ENCODE measurements around the gene SNRPA. TPM values are rescaled to one million over a fixed set of nuclear protein-coding genes. Genes with fewer than 3 reads are reported as not detected.

SNRPA gene
- total RNA-seq, 1 experiment from 2014 or later, result 134 TPM

- Histone ChIP-seq H3K4me1 (peaks cover 9% of the 10 kb centered on the region), H3K27me3 (replicated peaks; ENCODE audit: control insufficient read depth, insufficient read depth, low read length) (no peaks in the 10 kb centered on the region), H3K9me3 (no peaks in the 10 kb centered on the region), H3K4me3 (ENCODE audit: low read depth, low read length) (no peak overlapping the region), H3K36me3 (ENCODE audit: control insufficient read depth, insufficient read depth, low read length) (peaks cover 33% of the 10 kb centered on the region)
- Mint-ChIP-seq H3K4me3 (ENCODE audit: unreplicated experiment) (no peak overlapping the region), H3K36me3 (ENCODE audit: insufficient read depth, unreplicated experiment) (peaks cover 97% of the 10 kb centered on the region), H3K27ac (ENCODE audit: unreplicated experiment) (no peak overlapping the region), H3K9me3 (ENCODE audit: unreplicated experiment) (no peaks in the 10 kb centered on the region), H3K4me1 (ENCODE audit: low read depth, unreplicated experiment) (peaks cover 34% of the 10 kb centered on the region), H3K27me3 (ENCODE audit: insufficient read depth, unreplicated experiment) (no peaks in the 10 kb centered on the region)
- no peak for DNase-seq
- POLR2A ChIA-PET, result no interaction called here
- BruUV-seq (replicated peaks), result no TSS peak
- intact Hi-C loops (cut with micrococcal nuclease; ENCODE audit: unreplicated experiment), result loop anchor here (5.0 kb wide), 1 partner anchor 102 kb away; no protein-coding TSS in a partner anchor
- no peak for TF ChIP-seq CTCF (IDR thresholded peaks at IDR 0.05; ENCODE audit: insufficient read depth in 1 of 2, low read depth in 1 of 2, low read length in 1 of 2, severe bottlenecking in 1 of 2, unreplicated experiment in 1 of 2)
- CTCF ChIA-PET, result interaction anchor here (1.2 kb wide), 1 partner anchor 27 kb away, joined by 4 read pairs; no protein-coding TSS in a partner anchor
Measured at GRCh38 chr19:40804783-40805242, 53.8 kb downstream of the SNRPA start.

- Mint-ChIP-seq H3K27me3 (ENCODE audit: insufficient read depth, unreplicated experiment) (no peaks in the 10 kb centered on the region), H3K9me3 (ENCODE audit: unreplicated experiment) (no peaks in the 10 kb centered on the region), H3K4me1 (ENCODE audit: low read depth, unreplicated experiment) (peaks cover 36% of the 10 kb centered on the region), H3K27ac (ENCODE audit: unreplicated experiment) (no peak overlapping the region), H3K36me3 (ENCODE audit: insufficient read depth, unreplicated experiment) (peaks cover 97% of the 10 kb centered on the region), H3K4me3 (ENCODE audit: unreplicated experiment) (no peak overlapping the region)
- DNase-seq, result no peak
- BruUV-seq (replicated peaks), result no TSS peak
- TF ChIP-seq CTCF (IDR thresholded peaks at IDR 0.05; ENCODE audit: insufficient read depth in 1 of 2, low read depth in 1 of 2, low read length in 1 of 2, severe bottlenecking in 1 of 2, unreplicated experiment in 1 of 2), result no peak
- peaks cover 13% of the 10 kb centered on the region for H3K4me1 ChIP-seq
- no peak overlapping the region for H3K4me3 ChIP-seq (ENCODE audit: low read depth, low read length)
- POLR2A ChIA-PET, result no interaction called here
- CTCF ChIA-PET, result interaction anchor here (1.2 kb wide), 1 partner anchor 28 kb away, joined by 4 read pairs; no protein-coding TSS in a partner anchor
- intact Hi-C loops (cut with micrococcal nuclease; ENCODE audit: unreplicated experiment), result loop anchor here (5.0 kb wide), 1 partner anchor 102 kb away; no protein-coding TSS in a partner anchor
- peaks cover 33% of the 10 kb centered on the region for H3K36me3 ChIP-seq (ENCODE audit: control insufficient read depth, insufficient read depth, low read length)
- H3K9me3 ChIP-seq, result no peaks in the 10 kb centered on the region
- no peaks in the 10 kb centered on the region for H3K27me3 ChIP-seq (replicated peaks; ENCODE audit: control insufficient read depth, insufficient read depth, low read length)
Measured at GRCh38 chr19:40805258-40805868, 54.4 kb downstream of the SNRPA start.

- POLR2A ChIA-PET, result no interaction called here
- BruUV-seq (replicated peaks), result no TSS peak
- Mint-ChIP-seq H3K4me1 (ENCODE audit: low read depth, unreplicated experiment) (peaks cover 44% of the 10 kb centered on the region), H3K4me3 (ENCODE audit: unreplicated experiment) (no peak overlapping the region), H3K27ac (ENCODE audit: unreplicated experiment) (peak overlapping the region; percentile 87), H3K27me3 (ENCODE audit: insufficient read depth, unreplicated experiment) (no peaks in the 10 kb centered on the region), H3K9me3 (ENCODE audit: unreplicated experiment) (no peaks in the 10 kb centered on the region), H3K36me3 (ENCODE audit: insufficient read depth, unreplicated experiment) (peaks cover 99% of the 10 kb centered on the region)
- DNase-seq, result peak in 1 of 2 experiments; percentile 76
- Histone ChIP-seq H3K36me3 (ENCODE audit: control insufficient read depth, insufficient read depth, low read length) (peaks cover 25% of the 10 kb centered on the region), H3K27me3 (replicated peaks; ENCODE audit: control insufficient read depth, insufficient read depth, low read length) (no peaks in the 10 kb centered on the region), H3K4me3 (ENCODE audit: low read depth, low read length) (no peak overlapping the region), H3K9me3 (no peaks in the 10 kb centered on the region), H3K4me1 (peaks cover 11% of the 10 kb centered on the region)
- peak; percentile 58 to 66 for TF ChIP-seq CTCF (IDR thresholded peaks at IDR 0.05; ENCODE audit: insufficient read depth in 1 of 2, low read depth in 1 of 2, low read length in 1 of 2, severe bottlenecking in 1 of 2, unreplicated experiment in 1 of 2)
- intact Hi-C loops (cut with micrococcal nuclease; ENCODE audit: unreplicated experiment), result loop anchor here (2.0 to 5.0 kb wide), 2 partner anchors 30 to 101 kb away; no protein-coding TSS in a partner anchor
- CTCF ChIA-PET, result interaction anchor here (0.6 to 2.1 kb wide), 7 partner anchors 8 to 142 kb away, joined by 3 to 8 read pairs (median 5); partner anchors contain the start of genes ACTMAP, EGLN2 and SNRPA
Measured at GRCh38 chr19:40806423-40807146, 55.6 kb downstream of the SNRPA start.

All from Caco-2 (cell line).